Mesendoderm (in vitro differentiated cells): ENCODE results near the gene IL2RA.
"Not testable (repeated sequence)": the region's sequence is repeated elsewhere in the genome, so short reads cannot be mapped to it uniquely, and the experiment has no call there.

ENCODE experiments used
- DNase-seq: peaks from one replicate; pipeline ENCODE4 v3.0.0; 2013
- H2AK5ac ChIP-seq: 2 replicates; pipeline ENCODE4 v1.6.1; 2013; ENCODE audit warnings: low read length, inconsistent platforms
- H2BK120ac ChIP-seq: 2 replicates; pipeline ENCODE4 v1.6.1; 2013; ENCODE audit warnings: low read depth, mild to moderate bottlenecking, low read length, moderate library complexity, mixed read lengths
- H2BK15ac ChIP-seq: replicated peaks from 2 replicates; pipeline ENCODE4 v1.6.1; 2013; ENCODE audit warnings: low read depth, mild to moderate bottlenecking, moderate library complexity
- H2BK5ac ChIP-seq: 2 replicates; pipeline ENCODE4 v1.6.1; 2013; ENCODE audit warnings: low read length, inconsistent platforms
- H3K18ac ChIP-seq: 2 replicates; pipeline ENCODE4 v1.6.1; 2013; ENCODE audit warnings: mild to moderate bottlenecking, low read length, mixed read lengths
- H3K23ac ChIP-seq: one replicate; pipeline ENCODE4 v1.6.1; 2013; ENCODE audit warnings: low read length
- H3K27ac ChIP-seq: 2 replicates; pipeline ENCODE4 v1.5.1; 2013; ENCODE audit warnings: low read depth, mild to moderate bottlenecking, inconsistent platforms, low read length, moderate library complexity
- H3K27me3 ChIP-seq: 2 replicates; pipeline ENCODE4 v1.6.1; 2013; ENCODE audit warnings: low read length, control low read depth, mild to moderate bottlenecking, inconsistent platforms; ENCODE audit not compliant: insufficient read depth, poor library complexity
- H3K36me3 ChIP-seq: 2 replicates; pipeline ENCODE4 v1.6.1; 2013; ENCODE audit warnings: low read length, inconsistent platforms; ENCODE audit not compliant: control insufficient read depth, insufficient read depth
- H3K4ac ChIP-seq: one replicate; pipeline ENCODE4 v1.6.1; 2013; ENCODE audit warnings: low read depth, mild to moderate bottlenecking, low read length, moderate library complexity
- H3K4me1 ChIP-seq: 2 replicates; pipeline ENCODE4 v1.6.1; 2013; ENCODE audit warnings: low read depth, low read length, inconsistent platforms; ENCODE audit not compliant: control insufficient read depth
- H3K4me2 ChIP-seq: 2 replicates; pipeline ENCODE4 v1.6.1; 2013; ENCODE audit warnings: low read length
- H3K4me3 ChIP-seq: 2 replicates; pipeline ENCODE4 v1.5.1; 2013; ENCODE audit warnings: mild to moderate bottlenecking, low read length
- H3K56ac ChIP-seq: one replicate; pipeline ENCODE4 v1.6.1; 2013; ENCODE audit warnings: low read length
- H3K79me1 ChIP-seq: 2 replicates; pipeline ENCODE4 v1.6.1; 2013; ENCODE audit warnings: low read length, inconsistent platforms
- H3K79me2 ChIP-seq: 2 replicates; pipeline ENCODE4 v1.6.1; 2013; ENCODE audit warnings: mild to moderate bottlenecking, low read length; ENCODE audit not compliant: control insufficient read depth, insufficient read depth
- H3K9ac ChIP-seq: 2 replicates; pipeline ENCODE4 v1.6.1; 2013; ENCODE audit warnings: low read length, inconsistent platforms
- H4K5ac ChIP-seq: one replicate; pipeline ENCODE4 v1.6.1; 2013; ENCODE audit warnings: low read length
- H4K8ac ChIP-seq: one replicate; pipeline ENCODE4 v1.6.1; 2013; ENCODE audit warnings: low read depth, mild to moderate bottlenecking, control low read depth, low read length, moderate library complexity
- WGBS: extraction: QIAGEN DNeasy Blood & Tissue Kit; methylation state at CpG from one replicate; pipeline ENCODE4 v1.1.7; 2013; ENCODE audit warnings: low lambda C conversion rate, missing lambda C conversion rate; ENCODE audit not compliant: insufficient coverage; ENCODE audit errors: extremely low coverage; 5-methylcytosine and 5-hydroxymethylcytosine counted together

The IL2RA gene

DNA sequence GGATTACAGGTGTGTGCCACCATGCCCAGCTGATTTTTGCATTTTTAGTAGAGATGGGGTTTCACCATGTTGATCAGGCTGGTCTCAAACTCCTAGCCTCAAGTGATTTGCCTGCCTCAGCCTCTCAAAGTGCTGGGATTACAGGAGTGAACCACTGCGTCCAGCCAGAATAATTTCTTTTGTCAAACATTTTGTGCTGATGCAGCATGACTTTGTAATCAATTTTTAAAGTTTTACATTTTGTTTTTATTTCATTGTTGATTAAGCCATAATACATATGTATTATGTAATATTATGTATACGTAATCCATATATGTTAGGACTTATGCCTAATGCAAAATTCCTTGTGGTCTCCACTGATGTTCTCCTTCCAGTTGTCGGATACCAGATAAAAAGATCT lies 45.4 kb upstream of the IL2RA start:
- H4K8ac ChIP-seq, H3K27ac ChIP-seq, H2BK15ac ChIP-seq, H3K18ac ChIP-seq, H3K4ac ChIP-seq, H3K79me2 ChIP-seq, H3K4me1 ChIP-seq, H2BK120ac ChIP-seq, H2BK5ac ChIP-seq, H2AK5ac ChIP-seq, H4K5ac ChIP-seq, H3K56ac ChIP-seq, H3K9ac ChIP-seq, H3K27me3 ChIP-seq, H3K4me3 ChIP-seq, H3K4me2 ChIP-seq, DNase-seq, H3K23ac ChIP-seq: not testable (repeated sequence)
- Histone ChIP-seq H3K36me3 (peaks cover 13% of the 10 kb centered on the region), H3K79me1 (peaks cover 13% of the 10 kb centered on the region)
- no CpG with 5 or more reads among the region's 3 CpGs for WGBS

DNA sequence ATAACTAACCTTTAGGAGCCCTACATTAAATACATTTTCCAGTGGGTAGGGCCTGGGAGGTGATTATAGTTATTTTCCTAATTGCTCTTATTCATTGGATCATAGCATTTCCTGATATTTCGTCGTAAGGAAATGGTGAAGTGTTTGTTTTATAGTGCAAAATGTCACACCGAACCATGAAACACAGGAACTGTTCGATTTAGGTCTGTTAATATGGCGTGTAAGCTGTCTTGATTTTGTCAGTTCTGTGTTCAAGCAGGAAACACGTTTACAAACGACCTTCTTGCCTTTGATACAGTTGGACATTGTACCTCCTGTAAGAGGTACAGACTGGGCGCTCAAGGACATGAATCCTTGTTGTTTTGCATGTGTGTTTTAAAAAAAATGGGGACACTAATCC lies 41.4 kb upstream of the IL2RA start:
- Histone ChIP-seq H4K8ac (no peak overlapping the region), H3K56ac (no peak overlapping the region), H3K4me2 (no peak overlapping the region), H3K27me3 (no peaks in the 10 kb centered on the region), H3K79me2 (peaks cover 3% of the 10 kb centered on the region), H2BK15ac (no peak overlapping the region), H3K4me1 (no peaks in the 10 kb centered on the region), H3K18ac (no peak overlapping the region), H3K27ac (no peak overlapping the region), H2AK5ac (no peak overlapping the region), H3K23ac (no peak overlapping the region), H2BK120ac (no peak overlapping the region), H3K79me1 (peaks cover 3% of the 10 kb centered on the region), H2BK5ac (no peak overlapping the region), H3K9ac (no peak overlapping the region), H4K5ac (no peak overlapping the region), H3K4me3 (no peak overlapping the region), H3K4ac (no peak overlapping the region), H3K36me3 (peaks cover 2% of the 10 kb centered on the region)
- no peak for DNase-seq
- WGBS, result no CpG with 5 or more reads among the region's 8 CpGs

DNA sequence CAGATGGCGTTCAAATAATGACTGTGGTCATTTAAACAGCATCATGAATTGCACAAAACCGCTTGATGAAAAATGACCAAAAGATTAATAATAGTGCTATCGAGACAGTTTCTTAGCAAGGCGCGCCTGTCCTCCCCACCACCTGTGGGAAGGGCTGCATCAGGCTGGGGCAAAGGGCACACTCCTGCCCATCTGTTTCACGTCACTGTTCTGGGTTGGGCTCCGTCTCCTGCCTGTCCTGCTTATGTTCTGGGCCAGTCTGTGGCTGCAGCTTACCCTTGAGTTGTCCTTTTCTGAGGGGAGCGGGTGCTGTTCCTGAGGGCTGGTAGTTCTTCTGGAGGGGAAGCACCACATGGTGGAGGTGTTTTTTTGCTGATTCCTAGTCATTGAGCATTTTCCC lies 40.0 kb upstream of the IL2RA start:
- H3K23ac ChIP-seq, result no peak overlapping the region
- H3K56ac ChIP-seq, result no peak overlapping the region
- H2BK5ac ChIP-seq, result no peak overlapping the region
- DNase-seq, result no peak
- H4K8ac ChIP-seq, result no peak overlapping the region
- H3K4me2 ChIP-seq, result no peak overlapping the region
- H3K4me1 ChIP-seq, result no peaks in the 10 kb centered on the region
- no peak overlapping the region for H2AK5ac ChIP-seq
- H3K79me2 ChIP-seq, result peaks cover 8% of the 10 kb centered on the region
- H3K27ac ChIP-seq, result no peak overlapping the region
- no peak overlapping the region for H2BK15ac ChIP-seq
- no CpG with 5 or more reads among the region's 8 CpGs for WGBS
- H2BK120ac ChIP-seq, result no peak overlapping the region
- no peak overlapping the region for H3K4me3 ChIP-seq
- peaks cover 5% of the 10 kb centered on the region for H3K79me1 ChIP-seq
- no peak overlapping the region for H3K18ac ChIP-seq
- H3K9ac ChIP-seq, result no peak overlapping the region
- no peaks in the 10 kb centered on the region for H3K27me3 ChIP-seq
- H4K5ac ChIP-seq, result no peak overlapping the region
- no peak overlapping the region for H3K4ac ChIP-seq
- H3K36me3 ChIP-seq, result peaks cover 2% of the 10 kb centered on the region

DNA sequence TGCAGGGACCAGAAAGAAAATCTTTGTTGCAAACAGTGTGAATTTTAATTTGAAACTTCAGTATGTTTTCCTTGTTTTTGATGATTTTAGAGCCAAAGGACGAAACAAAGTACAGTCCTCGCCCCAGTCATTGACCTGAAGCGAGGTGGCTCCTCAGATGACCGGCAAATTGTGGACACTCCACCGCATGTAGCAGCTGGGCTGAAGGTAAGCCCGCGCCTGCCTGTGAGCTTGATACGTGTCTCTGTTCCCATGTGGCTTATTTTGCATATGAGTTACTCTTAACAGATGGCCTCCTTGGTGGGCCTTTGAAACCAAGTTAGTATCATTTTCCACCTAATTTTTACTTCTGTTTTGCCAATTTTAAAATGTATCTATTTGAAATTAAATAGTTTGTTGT lies 39.0 kb upstream of the IL2RA start:
- H3K18ac ChIP-seq, result no peak overlapping the region
- peaks cover 4% of the 10 kb centered on the region for H3K36me3 ChIP-seq
- H3K4me2 ChIP-seq, result no peak overlapping the region
- H3K4me1 ChIP-seq, result no peaks in the 10 kb centered on the region
- no peak overlapping the region for H4K5ac ChIP-seq
- no peaks in the 10 kb centered on the region for H3K27me3 ChIP-seq
- peaks cover 6% of the 10 kb centered on the region for H3K79me1 ChIP-seq
- no peak overlapping the region for H2AK5ac ChIP-seq
- H3K4me3 ChIP-seq, result no peak overlapping the region
- H2BK5ac ChIP-seq, result no peak overlapping the region
- peaks cover 13% of the 10 kb centered on the region for H3K79me2 ChIP-seq
- H3K23ac ChIP-seq, result no peak overlapping the region
- H3K56ac ChIP-seq, result no peak overlapping the region
- H2BK15ac ChIP-seq, result no peak overlapping the region
- no peak for DNase-seq
- H3K9ac ChIP-seq, result no peak overlapping the region
- H2BK120ac ChIP-seq, result no peak overlapping the region
- no CpG with 5 or more reads among the region's 8 CpGs for WGBS
- no peak overlapping the region for H3K27ac ChIP-seq
- H3K4ac ChIP-seq, result no peak overlapping the region
- H4K8ac ChIP-seq, result no peak overlapping the region

DNA sequence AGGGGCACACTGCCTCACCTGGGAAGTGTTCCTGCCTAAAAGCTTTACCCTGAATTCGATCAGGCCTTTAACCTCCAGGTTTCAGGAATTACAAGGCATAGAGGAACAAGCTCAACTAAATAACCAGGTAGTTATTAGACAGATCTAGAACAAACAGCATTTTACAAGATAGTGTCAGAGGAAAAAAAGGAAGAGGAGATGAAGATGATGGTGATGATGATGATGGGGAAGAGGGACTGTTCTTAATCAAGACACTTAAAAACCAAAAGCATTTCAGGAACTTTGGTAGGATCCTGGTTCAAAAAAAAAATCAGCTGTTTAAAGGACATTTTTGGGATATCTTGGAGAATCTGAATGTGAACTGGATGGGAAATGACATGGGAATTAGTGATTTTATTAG lies 38.2 kb upstream of the IL2RA start:
- Histone ChIP-seq H3K18ac (no peak overlapping the region), H4K8ac (no peak overlapping the region), H3K79me1 (peaks cover 8% of the 10 kb centered on the region), H3K27me3 (no peaks in the 10 kb centered on the region), H3K4me1 (no peaks in the 10 kb centered on the region), H3K79me2 (peaks cover 21% of the 10 kb centered on the region), H3K4me2 (no peak overlapping the region), H2BK120ac (no peak overlapping the region), H3K4me3 (no peak overlapping the region), H3K4ac (no peak overlapping the region), H4K5ac (no peak overlapping the region), H3K23ac (no peak overlapping the region), H2BK5ac (no peak overlapping the region), H3K27ac (no peak overlapping the region), H3K9ac (no peak overlapping the region), H2AK5ac (no peak overlapping the region), H3K36me3 (peaks cover 2% of the 10 kb centered on the region), H2BK15ac (no peak overlapping the region), H3K56ac (no peak overlapping the region)
- DNase-seq, result no peak
- no CpG with 5 or more reads among the region's 1 CpG for WGBS

DNA sequence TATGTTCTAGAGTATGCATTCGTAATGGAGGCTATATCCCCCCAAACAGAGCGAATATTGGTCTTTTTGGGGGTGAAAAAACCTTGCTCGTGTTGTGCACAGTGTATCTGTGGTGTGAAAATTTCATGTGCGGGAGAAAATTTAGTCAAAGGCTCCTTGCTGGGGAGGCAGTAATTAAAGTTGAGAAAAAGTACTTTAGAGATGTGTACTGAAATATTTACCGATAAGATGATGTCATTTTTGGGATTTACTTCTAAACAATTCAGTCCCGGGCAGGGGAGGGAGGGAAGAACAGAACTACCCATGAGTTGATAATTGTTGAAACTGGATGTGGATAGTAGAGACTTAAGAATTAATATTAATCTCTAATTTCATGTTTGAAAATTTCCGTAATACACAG lies 36.0 kb upstream of the IL2RA start:
- Histone ChIP-seq H2BK5ac (no peak overlapping the region), H3K23ac (no peak overlapping the region), H2BK15ac (no peak overlapping the region), H3K56ac (no peak overlapping the region), H3K4me1 (no peaks in the 10 kb centered on the region), H4K8ac (no peak overlapping the region), H3K36me3 (peaks cover 2% of the 10 kb centered on the region), H3K27ac (no peak overlapping the region), H3K9ac (no peak overlapping the region), H3K79me1 (peaks cover 5% of the 10 kb centered on the region), H3K27me3 (no peaks in the 10 kb centered on the region), H4K5ac (no peak overlapping the region), H3K4me2 (no peak overlapping the region), H2BK120ac (no peak overlapping the region), H2AK5ac (no peak overlapping the region), H3K18ac (no peak overlapping the region), H3K4me3 (no peak overlapping the region), H3K79me2 (peaks cover 40% of the 10 kb centered on the region), H3K4ac (no peak overlapping the region)
- WGBS, result no CpG with 5 or more reads among the region's 7 CpGs
- no peak for DNase-seq
